K562 (cell line): ENCODE results near the gene BMP3. TPM values are rescaled to one million over a fixed set of nuclear protein-coding genes. Genes with fewer than 3 reads are reported as not detected.

Experiments used
- GABPB1 ChIP-seq: sonication (generic); formaldehyde crosslinking; IDR thresholded peaks from 2 replicates; pipeline ENCODE4 v1.8.0; 2022; ENCODE audit warnings: mild to moderate bottlenecking, missing genetic modification reagents
- ZNF764 ChIP-seq: fragments of 250-450 bp; sonication (Bioruptor Pico); IDR thresholded peaks from 2 replicates; pipeline ENCODE4 v1.4.0; 2020; ENCODE audit warnings: low read depth, mild to moderate bottlenecking, moderate library complexity
- polyA plus RNA-seq, 8 experiments: library from polyadenylated mRNA; depleted of rRNA in 4 of 8; stranded (reverse) in 5 of 8; unstranded in 3 of 8; fragments of >200 nt; fragmentation: Nextera tagmentation in 2 of 8; fragmentation: Illumina TruSeq in 1 of 8; extraction: Ambion mirVana in 2 of 8; extraction: Trizol in 1 of 8; gene quantifications; 2 replicates each; pipeline versions ENCODE4 v1.2.1 to v1.2.3, GENCODE V29; 2011 to 2014; ENCODE audit warnings: inconsistent platforms in 1 of 8, missing spikeins in 1 of 8
- total RNA-seq, 7 experiments: library from RNA; depleted of rRNA in 6 of 7; stranded (reverse); fragments of >200 nt in 6 of 7; fragmentation: Illumina TruSeq in 2 of 7; extraction: Trizol in 2 of 7; gene quantifications; 2 replicates each; pipeline versions ENCODE4 v1.2.1 to v1.2.3, GENCODE V29; 2011 to 2021; ENCODE audit warnings: low replicate concordance in 1 of 7
- TF ChIP-seq, protein P1 (sequence below): fragments of 250-450 bp; sonication (Bioruptor Pico); IDR thresholded peaks from 2 replicates; pipeline ENCODE4 v1.4.0; 2020
- TF ChIP-seq, protein P2 (sequence below), 2 experiments: fragments of 450-650 bp in 1 of 2; IDR thresholded peaks; 2 replicates each; pipeline ENCODE4 v1.6.1; 2011 to 2017; ENCODE audit warnings: low read depth in 2 of 2, antibody characterized with exemption in 1 of 2, borderline replicate concordance in 1 of 2, low read length in 1 of 2, mild to moderate bottlenecking in 1 of 2, mixed read lengths in 1 of 2; ENCODE audit not compliant: control insufficient read depth in 1 of 2

The BMP3 gene
- total and polyA plus RNA-seq, 9 of the 15 experiments (the other 6 are each of a cell fraction or from before 2014, with no cell fraction given), result 0.01 TPM; not detected in 8

DNA sequence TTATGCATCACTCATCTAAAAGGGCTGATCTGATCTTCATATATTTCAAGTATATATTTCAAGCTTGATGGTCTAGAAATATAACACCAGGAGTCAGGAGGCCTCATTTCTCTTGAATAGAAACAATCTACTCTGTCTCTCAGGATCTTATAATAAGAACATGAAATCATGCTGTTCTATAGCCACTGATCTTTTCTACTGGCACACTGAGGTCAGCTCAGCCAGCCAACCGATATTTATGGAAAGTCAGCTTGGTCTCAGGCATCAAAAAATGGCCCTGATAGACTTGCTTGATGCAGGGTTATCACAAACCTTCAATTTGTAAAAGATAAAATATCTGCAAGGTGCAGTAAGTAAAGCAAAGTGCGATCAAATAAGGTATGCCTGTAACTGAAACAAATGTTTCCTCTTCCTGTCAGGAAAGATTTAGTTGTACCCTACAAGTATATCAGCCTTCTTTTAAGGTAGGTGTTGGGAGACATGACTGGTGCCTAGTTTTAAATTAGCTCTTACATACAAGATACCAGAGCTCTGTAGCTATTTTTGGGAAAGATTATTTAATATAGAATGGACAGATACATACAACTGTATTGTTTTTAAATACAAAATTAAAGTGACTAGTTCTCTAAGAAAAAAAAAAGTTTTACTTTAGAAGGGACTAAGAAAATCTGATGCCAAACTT is 63.4 kb downstream of the BMP3 start (continued):
- TF ChIP-seq, protein P1, sequence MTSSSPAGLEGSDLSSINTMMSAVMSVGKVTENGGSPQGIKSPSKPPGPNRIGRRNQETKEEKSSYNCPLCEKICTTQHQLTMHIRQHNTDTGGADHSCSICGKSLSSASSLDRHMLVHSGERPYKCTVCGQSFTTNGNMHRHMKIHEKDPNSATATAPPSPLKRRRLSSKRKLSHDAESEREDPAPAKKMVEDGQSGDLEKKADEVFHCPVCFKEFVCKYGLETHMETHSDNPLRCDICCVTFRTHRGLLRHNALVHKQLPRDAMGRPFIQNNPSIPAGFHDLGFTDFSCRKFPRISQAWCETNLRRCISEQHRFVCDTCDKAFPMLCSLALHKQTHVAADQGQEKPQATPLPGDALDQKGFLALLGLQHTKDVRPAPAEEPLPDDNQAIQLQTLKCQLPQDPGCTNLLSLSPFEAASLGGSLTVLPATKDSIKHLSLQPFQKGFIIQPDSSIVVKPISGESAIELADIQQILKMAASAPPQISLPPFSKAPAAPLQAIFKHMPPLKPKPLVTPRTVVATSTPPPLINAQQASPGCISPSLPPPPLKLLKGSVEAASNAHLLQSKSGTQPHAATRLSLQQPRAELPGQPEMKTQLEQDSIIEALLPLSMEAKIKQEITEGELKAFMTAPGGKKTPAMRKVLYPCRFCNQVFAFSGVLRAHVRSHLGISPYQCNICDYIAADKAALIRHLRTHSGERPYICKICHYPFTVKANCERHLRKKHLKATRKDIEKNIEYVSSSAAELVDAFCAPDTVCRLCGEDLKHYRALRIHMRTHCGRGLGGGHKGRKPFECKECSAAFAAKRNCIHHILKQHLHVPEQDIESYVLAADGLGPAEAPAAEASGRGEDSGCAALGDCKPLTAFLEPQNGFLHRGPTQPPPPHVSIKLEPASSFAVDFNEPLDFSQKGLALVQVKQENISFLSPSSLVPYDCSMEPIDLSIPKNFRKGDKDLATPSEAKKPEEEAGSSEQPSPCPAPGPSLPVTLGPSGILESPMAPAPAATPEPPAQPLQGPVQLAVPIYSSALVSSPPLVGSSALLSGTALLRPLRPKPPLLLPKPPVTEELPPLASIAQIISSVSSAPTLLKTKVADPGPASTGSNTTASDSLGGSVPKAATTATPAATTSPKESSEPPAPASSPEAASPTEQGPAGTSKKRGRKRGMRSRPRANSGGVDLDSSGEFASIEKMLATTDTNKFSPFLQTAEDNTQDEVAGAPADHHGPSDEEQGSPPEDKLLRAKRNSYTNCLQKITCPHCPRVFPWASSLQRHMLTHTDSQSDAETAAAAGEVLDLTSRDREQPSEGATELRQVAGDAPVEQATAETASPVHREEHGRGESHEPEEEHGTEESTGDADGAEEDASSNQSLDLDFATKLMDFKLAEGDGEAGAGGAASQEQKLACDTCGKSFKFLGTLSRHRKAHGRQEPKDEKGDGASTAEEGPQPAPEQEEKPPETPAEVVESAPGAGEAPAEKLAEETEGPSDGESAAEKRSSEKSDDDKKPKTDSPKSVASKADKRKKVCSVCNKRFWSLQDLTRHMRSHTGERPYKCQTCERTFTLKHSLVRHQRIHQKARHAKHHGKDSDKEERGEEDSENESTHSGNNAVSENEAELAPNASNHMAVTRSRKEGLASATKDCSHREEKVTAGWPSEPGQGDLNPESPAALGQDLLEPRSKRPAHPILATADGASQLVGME (CRISPR knock-in tag), result no peak
- TF ChIP-seq, protein P2, sequence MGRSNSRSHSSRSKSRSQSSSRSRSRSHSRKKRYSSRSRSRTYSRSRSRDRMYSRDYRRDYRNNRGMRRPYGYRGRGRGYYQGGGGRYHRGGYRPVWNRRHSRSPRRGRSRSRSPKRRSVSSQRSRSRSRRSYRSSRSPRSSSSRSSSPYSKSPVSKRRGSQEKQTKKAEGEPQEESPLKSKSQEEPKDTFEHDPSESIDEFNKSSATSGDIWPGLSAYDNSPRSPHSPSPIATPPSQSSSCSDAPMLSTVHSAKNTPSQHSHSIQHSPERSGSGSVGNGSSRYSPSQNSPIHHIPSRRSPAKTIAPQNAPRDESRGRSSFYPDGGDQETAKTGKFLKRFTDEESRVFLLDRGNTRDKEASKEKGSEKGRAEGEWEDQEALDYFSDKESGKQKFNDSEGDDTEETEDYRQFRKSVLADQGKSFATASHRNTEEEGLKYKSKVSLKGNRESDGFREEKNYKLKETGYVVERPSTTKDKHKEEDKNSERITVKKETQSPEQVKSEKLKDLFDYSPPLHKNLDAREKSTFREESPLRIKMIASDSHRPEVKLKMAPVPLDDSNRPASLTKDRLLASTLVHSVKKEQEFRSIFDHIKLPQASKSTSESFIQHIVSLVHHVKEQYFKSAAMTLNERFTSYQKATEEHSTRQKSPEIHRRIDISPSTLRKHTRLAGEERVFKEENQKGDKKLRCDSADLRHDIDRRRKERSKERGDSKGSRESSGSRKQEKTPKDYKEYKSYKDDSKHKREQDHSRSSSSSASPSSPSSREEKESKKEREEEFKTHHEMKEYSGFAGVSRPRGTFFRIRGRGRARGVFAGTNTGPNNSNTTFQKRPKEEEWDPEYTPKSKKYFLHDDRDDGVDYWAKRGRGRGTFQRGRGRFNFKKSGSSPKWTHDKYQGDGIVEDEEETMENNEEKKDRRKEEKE (IDR thresholded peaks at IDR 0.05; ENCODE audit: borderline replicate concordance in 1 of 2, control insufficient read depth in 1 of 2, low read depth in 2 of 2, low read length in 1 of 2), result no peak
- no peak for TF ChIP-seq ZNF764 (CRISPR knock-in tag)
- TF ChIP-seq GABPB1 (CRISPR knock-in tag), result no peak
